HG03520 (cell line): ENCODE data around the gene C6orf47.
"Not testable (repeated sequence)": the region's sequence is repeated elsewhere in the genome, so short reads cannot be mapped to it uniquely, and the experiment has no call there.

Source experiments
- ATAC-seq: cut with Tn5 transposase; IDR thresholded peaks from one replicate; pipeline ENCODE4 v1.9.1; 2021; ENCODE audit warnings: mild to moderate bottlenecking, moderate library complexity; ENCODE audit not compliant: unreplicated experiment

C6orf47 gene, protein sequence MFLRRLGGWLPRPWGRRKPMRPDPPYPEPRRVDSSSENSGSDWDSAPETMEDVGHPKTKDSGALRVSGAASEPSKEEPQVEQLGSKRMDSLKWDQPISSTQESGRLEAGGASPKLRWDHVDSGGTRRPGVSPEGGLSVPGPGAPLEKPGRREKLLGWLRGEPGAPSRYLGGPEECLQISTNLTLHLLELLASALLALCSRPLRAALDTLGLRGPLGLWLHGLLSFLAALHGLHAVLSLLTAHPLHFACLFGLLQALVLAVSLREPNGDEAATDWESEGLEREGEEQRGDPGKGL

DNA sequence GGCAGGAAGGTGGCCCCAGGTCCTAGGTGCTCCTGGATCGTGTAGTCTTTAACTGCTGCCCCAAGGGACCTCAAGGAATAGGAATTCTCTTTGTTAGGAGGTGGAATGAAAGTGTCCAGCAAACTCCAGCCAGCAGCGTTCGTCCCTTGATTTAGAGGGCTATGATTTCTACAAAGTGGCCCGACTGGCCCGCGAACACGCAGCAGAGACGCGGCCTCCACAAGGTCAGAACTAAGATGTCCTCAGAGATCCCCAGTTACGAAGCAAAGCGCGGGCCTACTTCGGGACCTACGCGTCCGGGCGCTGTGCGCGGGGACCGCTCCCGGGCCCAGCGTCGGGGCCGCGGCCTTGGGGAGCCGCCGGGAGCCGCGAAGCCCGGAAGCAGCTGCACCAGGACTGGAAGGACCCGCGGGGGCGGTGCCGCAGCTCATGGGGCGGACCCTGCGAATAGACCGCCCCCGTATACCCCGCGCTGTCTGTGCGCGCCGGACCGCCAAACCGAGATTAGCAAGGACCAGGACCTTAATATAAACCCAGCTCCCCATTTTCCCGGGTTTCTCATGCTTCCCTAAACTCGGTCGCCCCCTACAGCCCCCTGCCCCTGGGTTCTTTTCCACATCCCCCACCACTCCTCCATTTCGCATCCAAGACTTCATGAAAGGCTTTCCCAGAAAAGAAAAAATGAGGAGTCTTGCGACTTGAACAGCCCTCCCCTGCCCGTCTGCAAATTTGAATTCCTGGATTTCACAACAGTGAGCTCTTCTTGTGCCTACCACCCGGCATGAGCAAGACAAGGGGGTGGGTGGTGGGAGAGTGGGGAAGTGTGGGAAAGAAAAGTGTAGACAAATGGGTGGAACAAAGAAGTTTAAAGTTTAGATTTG, at the start of gene C6orf47:
Gene C6orf47, minus strand, starts transcription at position 398 of the 881 bp plus-strand sequence. CDS start 831 bp downstream, outside the sequence.
- peak; percentile 44 for ATAC-seq

- not testable (repeated sequence) for ATAC-seq
Observed at GRCh38 chr6:31709157-31709556, 48.6 kb upstream of the C6orf47 start.

GRCh38 chr6:31708224-31708623, 47.6 kb upstream of the C6orf47 start:
- no peak for ATAC-seq

GRCh38 chr6:31707701-31708100, 47.1 kb upstream of the C6orf47 start:
- ATAC-seq: no peak

GRCh38 chr6:31706599-31706998, 46.0 kb upstream of the C6orf47 start, which contains the start of gene LY6G6F:
Gene LY6G6F (plus strand): TSS chr6:31706866. CDS start chr6:31706907, 41 bp downstream.
- no peak for ATAC-seq

DNA sequence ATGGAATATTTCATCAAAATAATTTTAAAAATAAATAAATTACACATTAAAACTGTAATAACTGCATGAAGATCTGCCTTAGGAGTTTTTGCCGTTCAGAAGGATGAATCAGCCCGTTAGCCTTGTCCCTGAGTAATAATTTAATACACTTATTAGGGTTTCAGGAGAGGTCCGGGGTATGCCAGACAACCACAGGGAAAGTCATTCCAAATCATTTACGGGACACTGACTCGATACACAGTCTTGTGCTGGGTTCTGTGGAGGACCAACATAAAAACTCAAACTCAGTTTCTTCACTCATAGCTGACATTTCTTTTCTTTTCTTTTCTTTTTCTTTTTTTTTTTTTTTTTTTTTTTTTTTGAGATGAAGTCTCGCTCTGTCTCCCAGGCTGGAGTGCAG, 45.4 kb upstream of the C6orf47 start:
- ATAC-seq: no peak

DNA sequence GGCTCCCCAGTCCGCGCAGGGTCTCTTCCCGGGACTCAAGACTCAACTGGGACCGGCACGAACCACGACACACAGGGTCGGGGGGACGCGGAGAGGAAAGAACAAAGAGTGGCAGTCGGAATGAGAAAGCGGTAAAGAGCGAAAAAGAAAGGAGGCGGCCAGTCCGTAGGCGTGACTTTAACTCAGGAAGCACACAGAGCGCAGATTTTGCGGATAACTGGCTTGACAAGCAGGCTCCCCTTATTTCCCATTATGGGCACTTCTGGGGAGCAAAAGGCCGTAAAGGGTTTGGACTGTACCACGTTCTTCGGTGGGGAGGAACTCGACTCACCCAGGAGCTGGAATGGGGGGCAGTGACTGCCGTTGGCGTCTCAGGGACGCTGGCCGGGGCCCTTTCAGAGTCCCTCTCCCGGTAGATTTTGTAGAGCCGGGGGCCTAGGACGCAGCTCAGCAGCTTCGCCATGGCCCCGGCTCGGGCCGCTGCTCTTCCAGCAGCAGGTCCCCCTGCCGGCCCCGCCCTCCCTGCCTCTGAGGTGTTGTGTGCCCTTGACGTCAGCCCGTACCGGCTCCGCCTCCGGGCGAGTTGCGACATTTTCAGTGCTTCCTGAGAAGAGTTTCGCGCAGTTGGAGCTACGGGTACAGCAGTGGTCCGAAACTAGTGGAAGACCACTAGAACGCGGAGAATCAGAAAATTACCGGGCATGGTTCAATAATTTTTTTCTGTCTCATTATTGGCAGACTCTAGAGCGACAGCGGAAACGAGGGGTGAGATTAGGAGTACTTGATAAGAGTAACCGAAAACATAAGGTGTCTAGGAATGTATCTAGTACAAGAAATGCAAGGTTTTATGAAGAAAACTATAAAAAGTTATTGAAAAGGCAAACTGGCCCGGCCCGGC, 42.5 kb upstream of the C6orf47 start, which contains the start of gene ABHD16A:
Gene ABHD16A, minus strand, starts transcription at position 506 of the 898 bp plus-strand sequence. Its CDS starts 43 bp downstream, at position 463.
- ATAC-seq: peak; percentile 79

GRCh38 chr6:31702405-31702818, 41.8 kb upstream of the C6orf47 start:
- no peak for ATAC-seq

DNA sequence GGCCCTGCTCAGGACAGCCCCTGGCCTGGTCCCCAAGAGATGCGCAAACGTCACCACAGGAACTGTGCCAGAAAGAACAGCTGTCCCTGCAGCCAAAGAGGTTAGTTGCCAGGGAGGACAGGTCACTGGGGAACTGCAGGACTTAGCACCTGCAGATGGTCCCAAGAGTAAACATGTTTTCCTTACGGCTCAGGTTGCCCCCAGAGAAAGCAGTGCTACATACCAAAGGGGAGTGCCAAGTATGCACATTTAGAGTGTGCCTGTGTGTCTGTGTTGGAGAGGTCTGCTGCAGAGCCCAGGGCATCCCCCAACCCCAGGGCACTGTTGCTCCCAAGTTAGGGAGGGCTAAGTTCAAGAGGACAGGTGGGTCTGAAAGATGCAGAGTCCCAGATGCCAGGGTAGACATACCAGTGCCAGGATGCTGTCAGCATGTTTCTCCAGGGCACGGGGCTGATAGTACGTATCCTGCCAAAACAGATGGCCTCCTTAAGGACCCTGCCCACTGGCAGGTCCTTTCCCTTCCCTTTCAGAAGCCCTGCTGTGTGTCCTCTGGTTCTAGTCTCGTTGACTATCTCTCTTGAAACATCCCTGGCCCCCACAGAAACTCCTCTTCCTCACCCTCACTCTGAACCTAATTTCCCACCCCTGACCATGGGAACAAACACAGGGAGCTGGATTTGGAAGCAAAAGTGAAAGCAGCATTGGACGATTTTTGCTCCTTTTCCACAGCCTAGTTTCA, 41.3 kb upstream of the C6orf47 start:
- ATAC-seq: no peak

DNA sequence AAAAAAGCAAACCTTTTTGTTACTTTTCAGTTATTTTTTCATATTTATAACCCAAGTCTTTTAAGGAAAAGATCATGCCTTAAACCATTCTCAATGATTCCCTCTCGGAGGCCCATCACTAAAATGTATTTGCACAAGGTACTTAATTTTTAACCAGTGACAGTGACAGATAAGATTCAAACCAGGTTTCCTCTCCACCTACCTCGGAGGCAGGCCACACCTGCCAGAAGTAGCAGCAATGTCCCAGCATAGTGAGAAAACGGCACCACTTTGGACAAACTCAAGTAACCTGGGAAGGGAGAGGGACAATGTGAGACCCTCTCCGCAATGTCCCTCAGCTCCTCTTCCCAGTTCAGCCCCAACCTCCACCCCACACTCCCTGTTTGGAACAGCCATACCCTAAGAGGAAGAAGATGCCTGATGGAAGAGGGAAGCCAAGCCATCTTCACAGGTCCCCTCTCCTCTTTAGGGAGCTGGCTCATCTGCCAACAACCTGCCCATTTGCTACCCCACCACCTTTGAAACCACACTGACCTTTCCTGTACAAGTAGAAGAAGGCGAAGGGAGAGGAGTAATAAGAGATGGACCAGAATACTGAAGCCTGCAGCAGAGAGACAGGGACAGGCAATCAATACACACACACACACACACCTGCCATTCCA, 40.3 kb upstream of the C6orf47 start:
- no peak for ATAC-seq

GRCh38 chr6:31697555-31697954, 37.0 kb upstream of the C6orf47 start:
- ATAC-seq: no peak

DNA sequence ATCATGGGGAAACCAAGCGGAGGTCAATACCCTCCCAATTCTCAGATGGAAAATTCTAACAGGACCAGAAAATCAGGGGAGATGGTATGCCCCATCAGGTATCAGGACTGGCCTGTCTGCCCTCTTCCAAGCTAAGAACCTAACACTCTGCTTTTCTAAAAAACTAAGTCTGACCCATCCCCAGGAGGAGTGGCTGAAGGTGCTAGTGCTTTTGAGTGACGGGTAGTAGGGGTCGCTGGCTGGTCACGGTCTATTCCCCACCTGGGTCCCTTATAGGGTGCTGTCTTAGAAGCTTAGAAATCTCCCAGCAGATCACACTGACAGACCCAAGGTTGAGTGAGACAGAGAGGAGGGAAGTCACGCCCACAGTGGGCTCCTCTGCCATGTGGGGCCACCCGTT, 33.0 kb upstream of the C6orf47 start:
- ATAC-seq: no peak

DNA sequence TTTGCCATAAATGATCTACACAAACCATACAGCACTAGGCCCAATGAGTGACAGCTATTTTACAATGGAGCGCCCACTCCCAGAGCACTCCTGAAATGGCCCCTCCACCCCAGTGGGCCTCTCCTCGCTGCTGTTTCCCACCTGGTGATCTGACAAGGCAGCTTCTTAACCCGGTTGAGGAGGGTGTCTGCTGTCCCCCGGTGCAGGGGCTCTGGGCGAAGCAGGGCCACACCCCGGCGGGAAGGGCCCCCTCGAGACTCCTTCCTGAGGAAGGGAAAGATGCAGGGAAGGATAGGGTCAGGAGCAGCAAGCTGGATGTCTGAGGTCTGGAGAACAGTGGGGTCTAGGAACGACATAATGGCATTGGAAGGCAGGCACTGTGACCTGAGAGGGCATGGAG, 32.3 kb upstream of the C6orf47 start:
- ATAC-seq: no peak

GRCh38 chr6:31692353-31692752, 31.8 kb upstream of the C6orf47 start:
- ATAC-seq: no peak

DNA sequence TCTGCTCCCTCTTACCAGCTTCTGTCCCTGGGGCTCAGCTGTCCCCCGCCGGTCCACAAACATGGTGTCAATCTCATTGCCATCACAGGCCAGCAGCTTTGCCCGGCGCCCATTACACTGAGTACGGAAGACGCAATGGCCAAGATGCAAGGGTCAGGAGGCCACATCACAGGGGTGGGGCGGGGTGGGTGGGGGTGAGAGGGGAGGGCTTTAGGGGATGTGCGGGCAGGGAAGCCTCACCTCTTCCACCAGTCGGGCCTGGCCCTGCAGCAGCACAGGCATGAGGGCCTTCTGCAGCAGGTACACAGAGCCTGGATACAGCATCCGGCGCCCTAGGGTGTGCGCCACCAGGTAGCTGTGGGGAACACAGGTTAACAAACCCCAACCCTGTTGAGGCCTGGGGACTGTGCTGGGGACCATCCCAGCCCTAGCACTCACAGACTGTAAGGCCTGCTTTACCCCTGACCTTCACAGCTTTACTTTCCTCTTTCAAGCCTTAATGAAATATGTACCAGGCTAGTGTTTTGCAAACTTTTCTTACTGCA, 31.1 kb upstream of the C6orf47 start:
- no peak for ATAC-seq

DNA sequence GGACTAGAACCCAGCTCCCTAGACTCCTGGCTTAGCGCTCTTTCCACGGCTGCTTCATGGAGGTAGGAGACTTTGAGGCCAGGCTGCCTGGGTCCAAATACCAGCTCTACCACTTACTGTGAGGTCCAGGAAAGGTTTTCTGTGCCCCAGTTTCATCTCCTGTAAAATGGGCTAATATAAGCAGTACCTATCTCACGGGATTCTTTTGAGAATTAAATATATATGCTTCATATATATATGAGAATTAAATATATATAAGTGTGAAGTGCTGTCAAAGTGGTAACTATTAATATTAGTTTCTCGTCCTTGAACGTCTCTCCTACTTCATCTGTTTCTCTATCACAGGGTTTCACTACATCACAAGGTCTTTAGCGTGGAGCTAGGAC, 30.5 kb upstream of the C6orf47 start:
- no peak for ATAC-seq

GRCh38 chr6:31690231-31691077, 29.9 kb upstream of the C6orf47 start:
- ATAC-seq: no peak
